Measurements from ENCODE around the gene SCG3. TPM values are rescaled to one million over a fixed set of nuclear protein-coding genes. Genes with fewer than 3 reads are reported as not detected.

Gene SCG3
- polyA plus RNA-seq, 1 donor from 2014 or later = not detected

Other genes starting within 250 kb of the SCG3 start
- 1.1 TPM for gene DMXL2, start 58.7 kb upstream of the SCG3 start, polyA plus RNA-seq
- gene LYSMD2, start 56.2 kb downstream of the SCG3 start, polyA plus RNA-seq = 66.6 TPM
- gene TMOD2, start 70.1 kb downstream of the SCG3 start, polyA plus RNA-seq = 6.4 TPM
- 23.4 TPM for gene TMOD3, start 148.2 kb downstream of the SCG3 start, polyA plus RNA-seq

Measured in IgD-negative memory B cell (primary cell).